ENCODE results near the gene ARMC2.
A peak's percentile ranks its signal among the peaks of the same experiment; 100 is the strongest.
"Not testable (repeated sequence)": the region's sequence is repeated elsewhere in the genome, so short reads cannot be mapped to it uniquely, and the experiment has no call there.

Gene ARMC2

DNA sequence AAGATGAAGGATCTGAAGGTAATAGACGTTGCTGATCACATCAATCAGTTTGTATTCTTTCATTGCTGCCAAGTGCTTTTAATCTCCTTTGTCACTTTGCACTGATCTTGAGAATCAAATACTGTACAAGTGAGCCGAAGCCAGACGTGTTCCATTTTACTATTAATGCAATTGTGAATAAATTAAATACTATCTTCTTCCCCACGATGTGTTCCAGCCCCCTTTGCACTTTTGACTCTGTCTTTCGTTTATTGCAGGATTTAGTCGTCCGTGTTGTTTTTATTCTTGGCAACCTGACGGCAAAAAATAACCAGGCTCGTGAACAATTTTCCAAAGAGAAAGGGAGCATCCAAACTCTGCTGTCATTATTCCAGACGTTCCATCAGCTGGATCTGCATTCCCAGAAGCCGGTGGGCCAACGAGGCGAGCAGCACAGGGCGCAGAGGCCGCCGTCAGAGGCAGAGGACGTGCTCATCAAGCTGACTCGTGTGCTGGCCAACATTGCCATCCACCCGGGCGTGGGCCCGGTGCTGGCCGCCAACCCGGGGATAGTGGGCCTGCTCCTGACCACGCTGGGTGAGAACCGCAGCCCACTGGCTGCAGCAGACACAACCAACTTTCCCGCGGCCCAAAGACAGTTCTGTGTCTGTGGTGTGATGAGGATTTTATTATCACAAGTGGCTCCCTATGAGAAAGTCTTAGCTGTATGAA is 104.7 kb downstream of the ARMC2 start:
- DNase-seq (ENCODE audit: low read depth in 2 of 2) = no peak

DNA sequence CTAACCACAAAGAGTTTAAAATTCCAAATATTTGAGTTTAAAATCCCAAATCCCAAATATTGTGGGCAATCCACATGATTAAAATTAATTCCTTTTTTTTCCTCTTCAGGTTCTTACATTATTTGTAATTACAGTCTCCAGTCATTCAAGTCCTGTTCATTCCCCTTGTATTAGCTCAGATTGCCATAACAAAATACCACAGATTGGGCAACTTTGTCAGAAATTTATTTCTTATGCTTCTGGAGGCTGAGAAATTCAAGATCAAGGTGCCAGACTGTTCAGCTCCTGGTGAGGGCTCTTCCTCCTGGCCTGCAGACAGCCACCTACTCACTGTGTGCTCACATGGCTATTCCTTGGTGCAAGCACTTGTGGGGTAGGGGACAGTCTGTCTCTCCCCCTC is 105.5 kb downstream of the ARMC2 start:
- no peak for DNase-seq (ENCODE audit: low read depth in 2 of 2)

GRCh38 chr6:108955329-108955949 is 107.2 kb downstream of the ARMC2 start:
- DNase-seq (ENCODE audit: low read depth in 2 of 2) = no peak

DNA sequence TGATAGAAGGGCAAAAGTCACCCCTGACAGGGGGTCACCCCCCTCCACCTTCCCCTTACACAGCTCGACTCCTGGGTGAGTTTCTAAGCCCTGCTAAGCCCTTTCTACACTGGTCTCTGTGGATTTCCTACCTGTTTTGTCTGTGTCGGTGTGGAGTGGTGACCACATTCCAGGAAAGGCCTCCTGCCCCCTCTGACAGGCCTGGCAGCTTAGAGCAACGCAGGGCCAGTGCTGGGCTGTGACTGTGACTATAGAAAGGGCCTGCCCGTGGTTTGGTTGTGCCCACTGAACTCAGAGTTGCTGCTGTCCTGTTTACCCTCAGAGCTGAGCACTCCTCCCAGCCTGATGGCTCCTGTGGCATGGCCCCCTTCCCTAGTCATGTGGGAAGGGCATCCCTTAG is 109.0 kb downstream of the ARMC2 start:
- DNase-seq (ENCODE audit: low read depth in 2 of 2) = no peak

- no peak for DNase-seq (ENCODE audit: low read depth in 2 of 2)
Measured at GRCh38 chr6:108958900-108959770, 110.9 kb downstream of the ARMC2 start.

DNA sequence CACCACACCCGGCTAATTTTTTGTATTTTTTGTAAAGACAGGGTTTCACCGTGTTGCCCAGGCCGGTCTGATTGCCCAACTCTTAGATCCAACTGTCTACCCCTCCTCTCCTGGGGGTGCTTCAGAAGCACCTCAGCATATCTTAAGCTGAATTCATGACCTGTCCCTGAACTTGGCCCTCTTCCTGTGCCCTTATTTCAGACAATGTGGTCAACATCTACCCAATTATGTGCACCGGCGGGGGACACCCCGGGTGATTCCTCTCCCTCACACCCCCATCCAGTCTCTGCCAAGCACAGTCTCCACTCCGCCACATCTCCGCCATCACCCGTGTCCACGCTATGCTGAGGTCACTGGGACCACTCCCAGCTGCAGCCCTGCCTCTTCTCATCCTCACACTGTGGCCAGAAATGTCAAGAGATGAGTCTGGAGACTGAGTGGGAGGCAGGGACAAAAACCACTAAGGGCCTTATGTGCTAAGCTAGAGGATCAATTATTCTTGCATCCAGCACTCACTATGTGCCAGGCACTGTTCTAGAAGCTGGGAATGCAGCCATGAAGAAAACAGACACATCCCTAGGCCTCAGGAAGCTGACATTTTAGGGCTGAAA is 111.9 kb downstream of the ARMC2 start:
- DNase-seq (ENCODE audit: low read depth in 2 of 2) = no peak

DNA sequence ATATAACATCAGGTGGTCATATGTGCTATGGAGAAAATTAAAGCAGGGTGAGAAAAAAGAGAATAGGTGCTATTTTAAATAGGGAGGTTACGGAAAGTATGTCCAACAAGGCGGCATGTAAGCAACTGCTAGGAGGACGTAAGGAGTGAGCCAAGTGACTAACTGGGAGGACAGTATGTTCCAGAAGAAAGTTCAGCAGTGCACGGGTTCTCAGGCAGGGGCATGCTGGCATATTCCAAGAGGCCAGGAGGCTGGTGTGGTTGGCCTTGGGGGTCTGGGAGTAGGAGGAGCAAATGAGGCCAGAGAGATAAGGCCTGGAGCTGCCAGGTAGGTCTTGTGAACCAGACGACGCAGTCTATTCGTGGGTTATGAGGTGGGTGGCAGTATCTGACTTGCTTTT is 112.4 kb downstream of the ARMC2 start:
- no peak for DNase-seq (ENCODE audit: low read depth in 2 of 2)

GRCh38 chr6:108961077-108961476 is 112.9 kb downstream of the ARMC2 start:
- no peak for DNase-seq (ENCODE audit: low read depth in 2 of 2)

- DNase-seq (ENCODE audit: low read depth in 2 of 2) = no peak
Measured at GRCh38 chr6:108961985-108962384, 113.8 kb downstream of the ARMC2 start.

DNA sequence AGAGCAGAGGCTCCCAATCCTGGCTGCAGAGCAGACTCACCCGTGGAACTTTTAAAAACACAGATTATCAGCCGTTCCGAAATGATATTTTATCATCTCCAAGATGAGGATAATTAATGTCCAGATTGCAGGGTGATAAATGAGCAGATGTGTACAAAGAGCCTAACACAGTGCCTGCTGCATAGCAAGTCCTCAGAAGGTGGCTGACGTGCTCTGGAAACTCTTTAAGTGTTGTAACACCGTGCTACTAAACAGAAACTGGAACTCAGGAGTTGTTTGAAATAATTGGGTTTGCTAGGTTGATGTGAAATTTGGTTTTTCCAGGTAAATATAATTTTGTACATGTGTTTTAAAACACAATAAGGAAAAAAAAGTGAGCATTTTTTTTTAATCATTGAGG is 118.0 kb downstream of the ARMC2 start:
- no peak for DNase-seq (ENCODE audit: low read depth in 2 of 2)

DNA sequence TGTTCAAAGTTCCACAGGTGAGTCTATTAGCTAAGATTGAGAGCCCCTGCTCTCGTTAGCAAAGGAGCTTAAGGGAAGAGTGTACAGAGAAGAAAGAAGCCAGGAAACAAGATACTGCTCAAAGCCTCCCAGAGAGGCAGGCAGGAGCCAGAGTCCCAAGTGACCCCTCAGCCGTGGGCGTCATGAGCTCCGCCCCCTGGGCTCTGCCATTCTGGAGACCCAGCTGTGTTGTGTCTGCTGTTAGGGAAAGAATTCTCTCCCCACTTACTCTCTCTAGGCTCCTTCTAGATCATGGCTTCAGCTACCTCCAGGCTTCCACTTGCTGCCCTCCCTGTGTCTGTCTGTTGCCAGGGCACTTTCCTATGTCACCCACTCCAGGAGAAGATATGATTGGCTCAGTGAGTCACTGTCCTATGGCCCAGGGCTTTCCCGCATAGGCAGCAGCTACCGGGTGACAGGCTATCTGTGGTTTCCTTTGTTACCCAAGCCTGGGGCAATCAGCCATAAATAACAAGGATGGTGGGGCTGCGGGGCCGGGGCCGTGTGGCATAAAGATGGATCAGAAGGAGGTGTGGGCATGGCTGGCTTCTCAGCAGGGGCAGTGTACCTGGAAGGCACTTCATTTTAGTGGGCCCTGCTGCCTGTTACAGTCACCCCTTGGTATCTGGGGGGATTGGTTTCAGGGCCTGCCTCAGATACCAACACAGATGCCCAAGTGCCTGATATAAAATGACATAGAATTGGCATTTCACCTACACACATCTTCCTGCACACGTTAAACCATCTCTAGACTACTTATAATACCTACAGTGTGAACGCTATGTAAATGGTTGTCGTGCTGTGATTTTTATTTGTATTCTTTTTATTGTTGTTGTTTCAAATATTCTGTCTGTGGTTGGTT is 118.9 kb downstream of the ARMC2 start:
- peak in 1 of 2 donors; percentile 10 for DNase-seq (ENCODE audit: low read depth in 2 of 2)

DNA sequence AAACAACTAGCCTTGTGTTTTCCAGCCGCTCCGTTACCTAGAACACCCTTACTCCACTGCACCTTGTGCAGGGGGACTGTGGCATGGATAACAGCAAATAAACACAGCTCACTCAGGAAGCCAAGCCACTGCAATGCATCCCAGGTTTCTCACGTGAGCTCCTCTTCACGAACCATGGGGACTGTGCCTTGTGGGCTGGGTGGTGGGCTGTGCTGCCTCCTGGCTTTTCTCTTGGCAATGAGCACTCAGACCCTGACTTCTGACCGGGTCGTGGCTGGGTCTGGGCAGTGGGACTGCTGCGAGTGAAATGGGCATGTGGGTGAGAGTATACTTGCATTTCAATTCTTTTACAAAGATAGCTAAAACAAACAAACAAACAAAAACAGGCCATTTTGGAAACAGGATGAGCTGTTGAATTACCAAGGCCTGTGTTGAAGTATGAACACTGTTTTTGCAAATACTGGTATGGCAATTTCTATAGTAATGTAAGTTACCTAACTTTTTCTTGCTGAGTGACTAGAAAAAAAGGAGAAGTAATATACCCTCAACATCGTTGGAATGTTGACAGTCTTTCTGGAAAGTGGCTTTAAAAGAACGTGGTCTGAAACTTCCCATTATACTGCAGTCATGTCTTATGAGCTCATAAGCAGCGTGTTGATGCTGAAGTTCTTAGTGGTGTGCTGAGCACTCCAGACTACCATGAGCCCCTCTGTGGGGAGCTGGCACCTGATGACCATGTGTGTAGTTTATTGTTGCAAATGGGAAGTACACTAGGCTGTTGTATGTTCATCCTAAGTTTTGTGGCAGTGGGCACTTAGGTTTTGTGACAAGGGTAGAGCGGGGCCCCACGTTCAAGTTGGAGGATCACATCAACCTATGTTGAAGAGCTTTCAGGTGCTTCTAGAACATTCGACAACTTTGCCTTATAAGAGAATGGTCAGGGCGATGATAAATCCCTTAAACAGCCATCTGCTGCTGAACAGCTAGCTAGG is 120.4 kb downstream of the ARMC2 start:
- no peak for DNase-seq (ENCODE audit: low read depth in 2 of 2)

- DNase-seq (ENCODE audit: low read depth in 2 of 2) = no peak
Measured at GRCh38 chr6:108969776-108970175, 121.6 kb downstream of the ARMC2 start.

DNA sequence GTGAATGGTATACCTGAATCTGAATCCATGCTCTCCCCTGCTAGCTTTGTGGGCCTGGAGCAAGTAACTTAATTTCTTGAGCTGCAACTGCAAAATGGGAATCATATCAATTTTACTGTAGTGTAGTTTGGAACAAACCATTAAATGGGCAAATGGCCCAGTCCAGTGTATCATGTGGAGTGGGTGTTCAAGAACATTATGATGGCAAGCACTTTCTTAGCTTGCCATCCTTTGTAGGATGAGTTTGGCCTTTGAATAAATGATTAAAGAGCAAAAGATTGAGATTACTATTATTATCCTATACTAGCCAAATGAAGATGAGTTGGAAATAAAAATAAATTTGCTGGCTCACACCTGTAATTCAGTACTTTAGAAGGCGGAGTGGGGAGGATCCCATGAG is 126.0 kb downstream of the ARMC2 start:
- DNase-seq (ENCODE audit: low read depth in 2 of 2) = no peak

DNA sequence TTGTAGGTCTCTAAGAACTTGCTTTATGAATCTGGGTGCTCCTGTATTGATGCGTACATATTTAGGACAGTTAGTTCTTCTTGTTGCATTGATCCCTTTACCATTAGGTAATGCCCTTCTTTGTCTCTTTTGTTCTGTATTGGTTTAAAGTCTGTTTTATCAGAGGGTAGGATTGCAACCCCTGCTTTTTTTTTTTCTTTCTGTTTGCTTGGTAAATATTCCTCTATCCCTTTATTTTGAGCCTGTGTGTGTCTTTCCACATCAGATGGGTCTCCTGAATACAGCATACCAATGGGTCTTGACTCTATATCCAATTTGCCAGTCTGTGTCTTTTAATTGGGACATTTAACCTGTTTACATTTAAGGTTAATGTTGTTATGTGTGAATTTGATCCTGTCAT is 130.4 kb downstream of the ARMC2 start:
- not testable (repeated sequence) for DNase-seq (ENCODE audit: low read depth in 2 of 2)

DNA sequence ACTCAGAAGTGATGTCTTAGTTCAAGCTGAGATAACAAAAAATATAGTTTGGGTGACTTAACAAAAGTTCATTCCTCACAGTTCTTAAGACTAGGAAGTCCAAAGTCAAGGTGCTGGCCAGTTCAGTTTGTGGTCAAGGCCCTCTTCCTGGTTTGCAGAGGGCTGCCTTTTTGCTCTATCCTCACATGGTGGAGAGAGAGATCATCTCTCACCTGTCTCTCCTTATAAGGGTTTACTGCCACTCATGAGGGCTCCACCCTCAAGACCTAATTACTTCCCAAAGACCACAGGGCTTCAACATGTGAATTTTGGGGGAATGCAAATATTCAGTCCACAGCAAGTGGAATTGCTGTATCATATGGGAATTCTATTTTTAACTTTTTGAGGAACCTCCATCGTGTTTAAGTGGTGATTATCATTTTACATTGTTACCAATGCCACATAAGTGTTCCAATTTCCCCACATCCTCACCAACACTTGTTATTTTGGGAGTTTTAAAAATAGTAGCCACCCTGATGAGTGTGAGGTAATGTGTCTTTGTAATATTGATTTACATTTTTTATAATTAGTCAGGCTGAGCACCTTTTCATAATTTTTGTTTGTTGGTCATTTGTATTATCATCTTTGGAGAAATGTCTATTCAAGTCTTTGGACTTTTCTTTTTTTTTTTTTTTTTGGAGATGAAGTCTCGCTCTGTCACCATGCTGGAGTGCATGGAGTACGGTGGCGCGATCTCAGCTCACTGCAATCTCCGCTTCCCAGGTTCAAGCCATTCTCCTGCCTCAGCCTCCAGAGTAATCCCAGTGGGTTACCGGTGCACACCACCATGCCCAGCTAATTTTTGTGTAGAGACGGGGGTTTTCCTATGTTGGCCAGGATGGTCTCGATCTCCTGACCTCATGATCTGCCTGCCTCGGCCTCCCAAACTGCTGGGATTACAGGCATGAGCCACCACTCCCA is 134.2 kb downstream of the ARMC2 start:
- no peak for DNase-seq (ENCODE audit: low read depth in 2 of 2)

GRCh38 chr6:108983151-108983550 is 134.9 kb downstream of the ARMC2 start:
- DNase-seq (ENCODE audit: low read depth in 2 of 2) = no peak

GRCh38 chr6:108985301-108985700 is 137.1 kb downstream of the ARMC2 start:
- no peak for DNase-seq (ENCODE audit: low read depth in 2 of 2)

- no peak for DNase-seq (ENCODE audit: low read depth in 2 of 2)
Measured at GRCh38 chr6:108987156-108987555, 138.9 kb downstream of the ARMC2 start.
